Islet precursor cell (in vitro differentiated cells): Measurements from ENCODE around the gene MBD2.
"Not testable (repeated sequence)": the region's sequence is repeated elsewhere in the genome, so short reads cannot be mapped to it uniquely, and the experiment has no call there.

Source experiments
- DNase-seq: peaks from one replicate; pipeline ENCODE4 v3.0.0-alpha.2; 2018

Gene MBD2

DNA sequence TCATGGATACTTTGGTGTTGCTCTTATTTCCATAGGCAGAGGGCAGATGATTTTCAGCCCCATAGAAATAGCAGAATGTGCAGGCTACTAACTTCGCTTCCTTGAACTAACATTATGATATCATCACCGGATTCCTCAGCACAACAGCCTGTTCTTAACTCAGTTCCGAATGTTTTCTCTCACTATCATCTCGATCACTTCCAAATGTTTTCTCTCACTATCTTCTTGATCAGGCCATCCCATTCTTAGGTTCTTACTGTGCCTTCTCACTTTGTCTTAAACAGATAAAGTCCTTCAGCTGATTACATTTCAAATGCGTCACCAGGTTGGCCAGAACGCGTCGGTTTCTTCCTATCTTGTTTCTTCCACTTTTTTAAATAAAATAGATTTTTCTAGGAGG is 11.4 kb upstream of the MBD2 start:
- no peak for DNase-seq

DNA sequence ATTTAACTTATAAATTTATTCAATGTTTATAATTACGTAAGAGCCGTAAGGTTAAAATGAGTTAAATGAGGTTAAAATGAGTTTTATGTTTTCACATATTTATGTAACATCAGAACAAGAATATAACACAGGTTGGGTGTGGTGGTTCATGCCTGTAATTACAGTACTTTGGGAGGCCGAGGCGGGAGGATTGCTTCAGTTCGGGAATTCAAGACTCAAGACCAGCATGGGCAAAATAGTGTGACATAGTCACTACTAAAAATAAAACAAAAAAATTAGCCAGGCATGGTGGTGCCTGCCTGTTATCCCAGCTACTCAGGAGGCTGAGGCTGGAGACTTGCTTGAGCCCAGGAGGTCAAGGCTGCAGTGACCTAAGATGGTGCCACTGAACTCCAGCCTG is 9.3 kb upstream of the MBD2 start:
- DNase-seq = no peak

DNA sequence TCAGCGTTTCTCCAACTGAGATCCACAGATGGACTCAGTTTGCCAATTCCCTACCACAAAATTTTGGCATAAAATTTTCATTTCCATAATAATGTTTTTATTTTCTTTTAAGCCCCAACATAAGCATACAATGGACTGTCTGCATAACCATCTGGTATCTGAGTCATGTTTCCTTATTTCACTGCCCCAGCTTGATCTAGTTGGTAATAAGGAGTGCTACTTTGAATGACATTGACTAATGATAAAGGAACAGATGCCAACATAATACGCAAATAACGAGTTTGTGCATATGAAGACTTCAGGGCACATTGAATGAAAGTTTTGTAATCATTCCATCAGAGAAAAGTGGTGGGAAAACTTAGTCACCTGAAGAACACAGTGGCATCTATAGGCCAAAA is 8.8 kb upstream of the MBD2 start:
- no peak for DNase-seq

DNA sequence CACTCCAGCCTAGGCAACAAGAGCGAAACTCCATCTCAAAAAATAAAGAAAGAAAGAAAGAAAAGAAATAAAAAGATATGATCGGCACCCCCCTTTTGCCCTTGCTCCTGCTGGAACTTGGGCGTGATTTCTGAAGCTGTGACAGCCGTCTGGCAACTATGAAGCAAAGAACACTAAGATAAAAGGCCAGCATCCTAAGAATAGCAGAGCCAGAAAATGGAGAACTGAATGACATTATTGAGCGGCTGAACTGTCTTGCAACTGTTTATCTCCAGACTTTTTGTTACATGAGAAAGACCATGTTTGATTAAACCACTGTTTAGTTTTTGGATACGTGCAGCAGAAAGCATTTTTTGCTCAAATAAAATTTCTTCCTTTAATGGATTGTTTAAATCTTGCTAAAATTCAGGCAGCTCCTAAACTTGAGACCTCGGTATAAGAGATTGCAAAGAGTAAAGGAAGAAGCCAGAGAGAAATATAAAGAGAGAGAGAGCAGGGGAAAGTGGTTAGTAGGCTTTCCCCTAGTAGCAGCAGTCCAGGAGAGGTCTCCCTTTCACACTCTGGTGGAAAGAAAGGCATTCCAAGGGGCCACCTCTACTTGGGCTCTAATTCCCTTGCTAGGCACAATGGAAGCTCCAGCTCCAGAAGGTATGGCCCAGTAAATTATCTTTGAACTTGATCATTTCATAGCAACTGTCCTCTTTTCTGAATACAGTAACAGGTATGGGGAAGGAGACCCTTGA is 8.2 kb upstream of the MBD2 start:
- DNase-seq = no peak

DNA sequence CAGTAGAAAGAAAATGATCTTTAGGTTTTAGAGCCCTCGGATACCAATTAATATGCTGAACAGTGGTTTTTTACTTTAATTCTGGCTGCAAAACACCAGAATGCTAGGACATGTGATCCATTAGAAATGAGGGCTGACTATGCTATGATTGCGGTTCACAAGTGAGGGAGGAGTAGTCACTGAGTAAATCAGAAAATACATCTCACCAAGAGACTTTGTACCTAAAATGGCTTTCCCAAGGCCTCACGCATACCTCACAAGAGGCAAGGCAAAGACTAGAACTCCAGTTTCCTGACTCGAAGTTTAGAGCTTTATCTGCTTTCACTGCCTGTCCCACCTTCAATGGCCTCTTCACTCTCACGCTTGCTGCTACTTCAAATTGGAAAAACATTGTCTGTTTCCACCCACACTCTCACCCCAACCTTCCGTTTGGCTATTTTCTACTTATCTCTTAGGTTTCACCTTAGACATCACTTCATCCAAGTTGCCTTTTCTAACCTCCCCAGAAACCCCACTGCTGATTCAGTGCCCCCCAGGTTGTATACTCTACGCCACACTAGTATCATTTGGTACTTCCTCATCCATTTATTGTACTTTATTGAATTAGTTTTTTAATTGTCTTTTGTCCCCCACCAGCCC is 5.1 kb upstream of the MBD2 start:
- DNase-seq = no peak

GRCh38 chr18:54228364-54228763 is 3.9 kb upstream of the MBD2 start:
- no peak for DNase-seq

DNA sequence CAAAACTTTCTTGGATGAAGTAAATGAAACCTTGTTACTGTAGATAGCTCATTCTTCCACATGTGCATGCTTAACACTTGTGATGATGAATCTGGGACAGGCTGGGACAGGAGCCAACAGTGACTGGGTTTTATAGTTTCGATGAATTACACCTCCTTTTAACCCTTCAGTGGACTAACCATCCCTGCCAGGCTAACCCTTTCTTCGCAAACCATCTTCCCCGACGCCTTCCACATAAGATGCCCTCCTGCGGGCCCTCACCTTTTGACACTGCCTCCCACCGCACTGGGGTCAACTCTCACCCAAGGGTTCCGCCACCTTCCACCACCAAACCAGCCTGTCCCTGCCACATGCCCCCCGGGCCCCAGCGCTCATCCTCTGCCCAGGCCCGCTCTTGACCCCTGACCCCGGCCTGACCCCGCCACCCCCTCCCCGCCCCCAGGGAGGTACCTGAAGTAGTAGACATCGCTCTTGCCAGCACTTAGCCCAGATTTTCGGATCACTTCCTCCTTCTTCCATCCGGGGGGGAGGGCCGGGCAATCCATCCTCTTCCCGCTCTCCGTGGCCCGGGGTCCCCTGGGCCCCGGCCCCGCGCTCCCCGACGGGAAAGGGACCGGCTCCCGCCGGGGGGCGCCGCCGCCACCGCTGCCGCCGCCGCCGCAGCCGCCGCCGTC is 764 bp downstream of the MBD2 start:
- DNase-seq = peak; percentile 57

DNA sequence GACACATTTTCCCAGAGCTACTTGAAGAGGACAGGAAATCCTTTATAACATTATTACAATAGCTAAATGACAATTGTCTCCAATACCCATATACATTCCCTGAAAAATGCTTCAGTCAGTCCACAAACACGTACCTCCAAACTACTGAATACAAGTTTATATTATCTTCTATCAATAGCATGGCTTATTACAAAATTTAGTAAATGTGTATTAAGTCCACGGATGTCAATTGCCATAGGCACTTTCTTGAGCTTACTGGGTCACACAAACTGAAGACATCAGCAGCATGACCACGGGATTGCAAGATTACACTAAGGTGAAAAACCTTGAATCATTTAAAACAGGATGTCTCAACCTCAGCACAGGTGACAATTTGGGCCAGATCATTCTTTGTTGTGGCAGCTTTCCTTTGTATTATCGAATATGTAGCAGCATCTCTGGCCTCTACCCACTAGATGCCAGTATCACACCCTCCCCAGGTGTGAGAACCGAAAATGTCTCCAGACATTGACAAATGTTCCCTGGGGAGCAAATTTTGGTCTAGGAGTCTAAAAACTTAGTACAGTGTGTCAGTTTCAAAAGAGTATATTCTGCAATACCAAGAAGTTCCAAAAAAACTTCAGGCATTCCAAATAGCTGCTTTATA is 1.4 kb downstream of the MBD2 start:
- no peak for DNase-seq

- DNase-seq = no peak
These were observed 4.1 kb downstream of the MBD2 start for GRCh38 chr18:54220406-54220805.

DNA sequence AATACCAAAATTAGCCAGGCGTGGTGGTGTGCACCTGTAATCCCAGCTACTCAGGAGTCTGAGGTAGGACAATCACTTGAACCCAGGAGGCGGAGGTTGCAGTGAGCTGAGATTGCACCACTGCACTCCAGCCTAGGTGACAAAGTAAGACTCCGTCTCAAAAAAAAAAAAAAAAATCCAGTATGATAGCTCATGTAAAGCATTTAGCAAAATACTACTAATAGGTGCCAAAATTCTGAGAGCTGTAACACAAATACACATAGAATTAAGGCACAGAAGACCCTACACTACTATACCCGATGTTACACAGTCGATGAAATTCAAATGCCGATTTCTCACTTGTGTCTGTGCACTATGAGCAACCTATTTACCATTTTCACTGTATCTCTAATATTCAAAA is 5.7 kb downstream of the MBD2 start:
- DNase-seq = not testable (repeated sequence)

- DNase-seq = no peak
These were observed 6.2 kb downstream of the MBD2 start for GRCh38 chr18:54218299-54218698.

- DNase-seq = no peak
These were observed 6.8 kb downstream of the MBD2 start for GRCh38 chr18:54217624-54218023.

GRCh38 chr18:54215069-54215468 is 9.4 kb downstream of the MBD2 start:
- DNase-seq = no peak

DNA sequence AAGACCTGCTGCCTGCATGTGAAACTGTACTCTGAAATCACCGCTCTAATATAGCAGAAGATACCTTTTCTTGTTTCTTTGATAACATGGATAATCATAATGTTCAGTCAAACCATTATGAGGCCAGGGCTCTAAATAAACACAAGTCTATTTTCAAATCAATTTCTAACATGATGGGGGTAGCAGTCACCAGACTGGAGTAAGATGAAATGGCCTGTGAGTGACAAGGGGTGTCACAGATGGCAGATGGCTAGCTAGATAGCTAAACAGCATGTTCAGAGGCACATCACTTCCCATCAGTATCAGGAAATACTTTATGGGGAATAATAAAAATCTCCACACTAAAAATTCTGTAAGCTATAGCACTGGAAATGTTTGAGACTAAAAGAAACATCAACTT is 14.0 kb downstream of the MBD2 start:
- DNase-seq = no peak

DNA sequence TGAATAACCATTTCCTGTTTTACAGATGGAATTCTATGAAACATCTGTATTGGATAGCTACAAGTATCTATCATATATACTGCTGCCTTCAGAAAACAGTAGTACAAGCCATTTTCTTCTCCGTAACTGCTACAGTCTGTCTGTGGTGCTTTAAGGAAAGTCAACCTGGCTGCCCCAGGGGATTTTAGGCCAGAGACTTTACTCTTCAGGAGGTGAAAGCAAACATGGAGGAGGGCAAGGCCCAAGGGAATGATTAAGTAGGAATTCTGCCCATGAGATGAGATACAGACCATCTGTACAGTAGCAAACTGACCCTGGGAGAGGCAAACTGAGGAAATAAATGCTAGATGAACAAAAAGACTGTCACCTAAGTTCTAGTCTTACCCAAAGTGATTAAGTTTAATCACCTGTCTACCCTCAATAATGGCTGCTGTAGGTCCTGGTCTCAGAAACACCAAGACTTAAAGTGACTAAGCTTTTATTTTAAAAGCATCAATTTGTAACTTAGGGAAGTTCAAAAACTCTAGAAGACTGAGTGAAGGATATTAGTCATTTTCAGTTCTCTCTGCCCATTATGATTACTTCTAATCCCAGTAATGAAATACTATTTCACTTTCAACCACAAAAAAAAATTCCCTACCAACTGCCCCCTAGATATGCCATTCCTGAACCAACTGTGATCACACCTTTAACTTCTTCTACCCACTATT is 14.8 kb downstream of the MBD2 start:
- peak; percentile 68 for DNase-seq

GRCh38 chr18:54206447-54206846 is 18.0 kb downstream of the MBD2 start:
- no peak for DNase-seq

DNA sequence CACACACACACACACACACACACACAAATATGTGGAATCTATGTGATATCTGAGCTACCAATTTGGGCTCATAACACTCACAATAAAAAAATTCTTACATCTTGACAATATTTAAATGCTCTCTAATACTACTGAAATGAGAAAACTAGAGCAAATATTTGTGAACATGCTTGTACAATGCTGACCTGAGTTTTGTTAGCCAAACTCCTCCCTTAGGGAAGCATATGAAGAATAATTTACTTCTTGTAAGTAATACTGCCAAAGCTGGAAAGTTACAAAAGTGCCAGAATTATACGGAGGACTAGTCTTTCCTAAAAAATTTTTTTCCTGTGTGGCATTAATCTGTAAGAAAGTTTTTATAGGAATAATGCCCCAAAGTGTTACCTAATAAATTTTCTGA is 18.5 kb downstream of the MBD2 start:
- DNase-seq = no peak

DNA sequence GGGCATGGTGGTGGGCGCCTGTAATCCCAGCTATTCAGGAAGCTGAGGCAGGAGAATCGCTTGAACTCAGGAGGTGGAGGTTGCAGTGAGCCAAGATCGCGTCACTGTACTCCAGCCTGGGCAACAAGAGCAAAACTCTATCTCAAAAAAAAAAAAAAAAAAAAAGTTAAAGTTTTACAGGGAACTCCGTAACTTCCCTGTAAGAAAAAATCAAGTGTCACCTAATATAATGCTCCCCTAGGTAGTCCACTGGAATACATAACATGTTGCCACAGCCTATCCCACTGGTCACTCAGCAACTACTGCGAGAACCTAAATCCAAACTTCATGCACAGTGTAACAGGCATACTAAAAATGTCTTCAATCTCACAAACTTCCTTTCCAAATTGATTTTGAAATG is 19.0 kb downstream of the MBD2 start:
- DNase-seq = not testable (repeated sequence)

DNA sequence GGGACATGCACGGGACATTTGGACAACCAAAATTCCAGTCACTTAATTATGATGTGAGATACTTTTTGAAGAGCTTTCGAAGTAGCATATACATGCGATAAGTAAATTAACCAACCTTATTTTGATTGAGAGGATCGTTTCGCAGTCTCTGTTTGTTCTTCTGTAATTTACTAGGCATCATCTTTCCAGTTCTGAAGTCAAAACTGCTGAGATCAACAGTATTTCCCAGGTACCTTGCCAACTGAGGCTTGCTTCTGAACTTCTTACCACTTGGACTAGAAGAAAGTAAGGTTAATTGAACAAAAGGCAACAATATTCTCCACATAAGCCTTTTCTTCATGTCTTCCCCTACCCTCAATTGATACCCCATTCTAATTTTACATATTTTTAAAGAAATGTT is 19.6 kb downstream of the MBD2 start:
- DNase-seq = no peak

GRCh38 chr18:54203914-54204313 is 20.6 kb downstream of the MBD2 start:
- DNase-seq = no peak

- no peak for DNase-seq
These were observed 21.6 kb downstream of the MBD2 start for GRCh38 chr18:54202851-54203250.

- DNase-seq = no peak
These were observed 26.6 kb downstream of the MBD2 start for GRCh38 chr18:54197747-54198411.

DNA sequence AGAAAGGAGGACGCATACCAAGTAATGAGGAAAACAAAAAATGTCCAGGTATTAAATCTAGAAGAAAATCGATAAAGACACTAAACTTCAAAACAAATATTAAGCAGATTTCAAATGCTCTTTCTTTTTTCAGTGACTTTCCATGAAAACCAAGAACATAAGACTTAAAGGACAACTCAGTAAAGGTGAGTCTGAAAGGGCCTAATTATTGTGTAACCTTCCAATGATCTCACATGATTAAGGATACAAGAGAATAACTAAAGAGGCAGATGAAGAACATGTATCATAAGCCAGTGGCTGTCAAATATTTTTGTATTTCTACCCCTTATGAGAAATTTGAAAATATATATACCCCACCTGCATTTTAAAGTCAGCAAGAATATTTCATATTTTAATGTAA is 30.7 kb downstream of the MBD2 start:
- no peak for DNase-seq
